SJSA1 (cell line): Measurements from ENCODE around the gene EIF3F. TPM values are rescaled to one million over a fixed set of nuclear protein-coding genes. Genes with fewer than 3 reads are reported as not detected.

ENCODE experiments used
- DNase-seq, 2 experiments: peaks; one replicate each; pipeline ENCODE4 v3.0.0-alpha.2; 2015 to 2020; ENCODE audit warnings: low spot score in 2 of 2, low read depth in 1 of 2
- H3K27ac ChIP-seq: fragments of 250-450 bp; sonication (Bioruptor Pico); 2 replicates; pipeline ENCODE4 v1.5.1; 2020; ENCODE audit warnings: mild to moderate bottlenecking, moderate library complexity
- H3K27me3 ChIP-seq: fragments of 250-450 bp; sonication (Bioruptor Pico); replicated peaks from 2 replicates; pipeline ENCODE4 v1.5.1; 2020; ENCODE audit warnings: mild to moderate bottlenecking, moderate library complexity
- H3K36me3 ChIP-seq: fragments of 250-450 bp; sonication (Bioruptor Pico); 2 replicates; pipeline ENCODE4 v1.5.1; 2020; ENCODE audit warnings: mild to moderate bottlenecking
- H3K4me1 ChIP-seq: fragments of 250-450 bp; sonication (Bioruptor Pico); replicated peaks from 2 replicates; pipeline ENCODE4 v1.6.1; 2021; ENCODE audit warnings: mild to moderate bottlenecking
- H3K4me3 ChIP-seq: fragments of 250-450 bp; sonication (Bioruptor Pico); 2 replicates; pipeline ENCODE4 v1.5.1; 2020; ENCODE audit warnings: mild to moderate bottlenecking
- H3K9me3 ChIP-seq: fragments of 250-450 bp; sonication (Bioruptor Pico); replicated peaks from 2 replicates; pipeline ENCODE4 v1.5.1; 2020; ENCODE audit warnings: mild to moderate bottlenecking
- total RNA-seq: library from RNA; depleted of rRNA; stranded (reverse); fragments of >200 nt; shearing (Covaris generic); gene quantifications from 2 replicates; pipeline ENCODE4 v1.2.3, GENCODE V29; 2014; rRNA removed

Gene EIF3F, protein sequence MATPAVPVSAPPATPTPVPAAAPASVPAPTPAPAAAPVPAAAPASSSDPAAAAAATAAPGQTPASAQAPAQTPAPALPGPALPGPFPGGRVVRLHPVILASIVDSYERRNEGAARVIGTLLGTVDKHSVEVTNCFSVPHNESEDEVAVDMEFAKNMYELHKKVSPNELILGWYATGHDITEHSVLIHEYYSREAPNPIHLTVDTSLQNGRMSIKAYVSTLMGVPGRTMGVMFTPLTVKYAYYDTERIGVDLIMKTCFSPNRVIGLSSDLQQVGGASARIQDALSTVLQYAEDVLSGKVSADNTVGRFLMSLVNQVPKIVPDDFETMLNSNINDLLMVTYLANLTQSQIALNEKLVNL
- total RNA-seq, result 131 and 201 TPM in 2 replicates

DNA sequence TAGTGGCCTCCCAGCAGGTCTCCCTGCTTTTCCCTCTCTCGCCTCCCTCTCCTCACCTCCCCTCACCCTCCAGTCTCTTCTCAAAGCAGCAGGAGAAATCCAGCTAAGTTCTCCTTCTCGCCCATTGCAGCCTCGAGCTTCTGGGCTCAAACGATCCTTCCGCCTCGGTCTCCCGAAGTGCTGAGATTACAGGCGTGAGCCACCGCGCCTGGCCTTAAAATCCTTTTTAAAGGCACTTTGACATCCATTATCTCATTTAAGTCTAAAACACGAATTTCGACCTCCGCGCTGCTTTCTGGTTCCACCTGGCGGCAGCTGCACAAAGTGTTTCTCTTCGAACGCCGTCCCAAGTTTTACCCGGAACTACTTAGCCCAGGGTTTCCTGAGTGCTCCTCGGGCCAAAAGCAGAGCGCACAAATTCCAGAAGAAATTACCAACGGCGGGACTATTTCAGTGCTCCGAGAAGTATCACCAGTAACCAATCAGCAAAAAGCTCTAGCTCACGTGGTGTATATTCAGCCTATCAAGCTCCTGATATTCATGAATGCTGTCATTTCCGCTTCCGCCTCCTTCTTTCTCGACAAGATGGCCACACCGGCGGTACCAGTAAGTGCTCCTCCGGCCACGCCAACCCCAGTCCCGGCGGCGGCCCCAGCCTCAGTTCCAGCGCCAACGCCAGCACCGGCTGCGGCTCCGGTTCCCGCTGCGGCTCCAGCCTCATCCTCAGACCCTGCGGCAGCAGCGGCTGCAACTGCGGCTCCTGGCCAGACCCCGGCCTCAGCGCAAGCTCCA is at the start of gene EIF3F:
Gene EIF3F, plus strand, starts transcription at position 570 of the 792 bp plus-strand sequence. Its CDS starts 16 bp downstream, at position 586.
- no peaks in the 10 kb centered on the region for H3K9me3 ChIP-seq
- no peaks in the 10 kb centered on the region for H3K27me3 ChIP-seq
- DNase-seq, result peak; percentile 86 to 90
- peaks cover 13% of the 10 kb centered on the region for H3K4me1 ChIP-seq
- H3K36me3 ChIP-seq, result peaks cover 26% of the 10 kb centered on the region
- peak within 1 kb of the TSS; percentile 70 for H3K4me3 ChIP-seq
- H3K27ac ChIP-seq, result peak within 1 kb of the TSS; percentile 78

DNA sequence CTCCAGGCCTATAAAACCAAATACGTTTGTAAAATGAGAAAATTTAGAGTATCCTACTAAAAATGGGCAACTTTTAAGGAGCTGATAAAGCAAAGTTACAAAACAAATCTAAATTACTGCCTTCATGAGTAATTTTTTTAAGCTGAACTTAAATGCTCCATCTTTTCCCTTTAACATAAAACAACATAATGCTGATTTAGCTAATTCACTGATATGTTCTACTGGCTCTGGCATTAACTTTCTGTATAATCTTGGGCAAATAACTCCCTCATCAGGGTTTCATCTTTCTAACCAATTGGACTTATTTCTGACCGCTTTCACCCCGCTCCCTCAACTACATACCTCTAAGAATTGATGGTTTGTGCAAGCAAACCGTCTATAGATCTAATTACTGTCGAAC is 46.0 kb upstream of the EIF3F start:
- no peak for DNase-seq
- H3K27me3 ChIP-seq, result no peaks in the 10 kb centered on the region
- no peaks in the 10 kb centered on the region for H3K4me1 ChIP-seq
- no peak overlapping the region for H3K27ac ChIP-seq
- no peaks in the 10 kb centered on the region for H3K36me3 ChIP-seq
- H3K4me3 ChIP-seq, result no peak overlapping the region
- no peaks in the 10 kb centered on the region for H3K9me3 ChIP-seq

DNA sequence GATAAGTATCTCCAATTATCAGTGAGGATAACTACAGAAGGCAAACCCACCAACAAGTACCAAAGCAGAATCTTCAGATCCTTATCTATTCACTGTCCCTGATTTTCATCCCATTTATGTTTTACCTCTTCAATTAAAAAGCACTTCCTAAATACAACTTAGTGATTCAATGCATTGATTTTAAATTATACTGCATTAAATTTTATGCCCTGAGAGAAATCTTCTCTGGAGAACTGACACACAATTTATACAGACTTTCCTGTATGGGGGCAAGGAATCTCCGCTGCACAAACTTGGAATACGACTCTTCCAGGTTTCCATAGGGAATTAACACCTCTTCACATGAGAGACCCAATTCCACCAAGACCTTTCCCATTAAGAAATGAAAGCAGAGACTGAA is 45.5 kb upstream of the EIF3F start, which contains the start of gene OR10A3:
Gene OR10A3, minus strand, starts transcription at position 101 of the 400 bp plus-strand sequence. CDS start 2,188 bp downstream, outside the sequence.
- H3K4me3 ChIP-seq, result no peak within 1 kb of the TSS
- H3K36me3 ChIP-seq, result no peaks in the 10 kb centered on the region
- H3K4me1 ChIP-seq, result no peaks in the 10 kb centered on the region
- H3K9me3 ChIP-seq, result no peaks in the 10 kb centered on the region
- H3K27ac ChIP-seq, result no peak within 1 kb of the TSS
- no peaks in the 10 kb centered on the region for H3K27me3 ChIP-seq
- DNase-seq, result no peak

DNA sequence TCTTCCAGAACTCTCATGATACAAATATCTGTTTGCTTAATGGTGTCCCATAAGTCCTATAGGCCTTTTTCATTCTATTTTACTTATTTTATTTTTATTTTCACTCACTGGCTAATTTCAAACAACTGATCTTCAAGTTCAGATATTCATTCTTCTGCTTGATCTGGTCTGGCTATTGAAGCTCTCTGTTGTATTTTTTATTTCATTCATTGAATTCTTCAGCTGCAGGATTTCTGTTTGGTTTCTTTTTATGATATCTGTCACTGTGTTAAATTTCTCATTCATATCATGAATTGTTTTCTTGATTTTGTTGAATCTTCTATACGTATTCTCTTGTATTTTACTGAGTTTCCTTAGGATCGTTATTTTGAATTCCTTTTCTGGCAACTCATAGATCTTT is 43.0 kb upstream of the EIF3F start:
- Histone ChIP-seq H3K36me3 (no peaks in the 10 kb centered on the region), H3K4me1 (no peaks in the 10 kb centered on the region), H3K4me3 (no peak overlapping the region), H3K9me3 (no peaks in the 10 kb centered on the region), H3K27me3 (no peaks in the 10 kb centered on the region), H3K27ac (no peak overlapping the region)
- no peak for DNase-seq

DNA sequence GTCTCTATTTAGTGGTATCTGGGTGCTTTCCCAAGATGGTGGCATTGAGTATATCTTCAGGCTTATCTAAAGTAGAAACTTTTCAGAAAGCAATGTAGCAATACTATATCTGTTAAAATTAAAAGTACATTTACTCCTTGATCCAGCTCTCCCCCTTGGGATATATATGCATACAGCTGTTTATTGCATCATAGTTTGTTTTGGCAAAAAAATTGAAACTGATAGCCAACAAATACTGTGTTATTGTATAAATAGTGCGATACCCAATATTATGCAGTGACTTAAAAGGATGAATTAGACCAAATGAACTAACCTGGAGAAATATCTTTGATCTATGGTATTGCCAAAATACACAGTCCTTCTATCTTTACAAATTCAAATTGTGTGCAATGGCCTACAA is 37.2 kb upstream of the EIF3F start:
- Histone ChIP-seq H3K27me3 (no peaks in the 10 kb centered on the region), H3K9me3 (no peaks in the 10 kb centered on the region), H3K27ac (no peak overlapping the region), H3K4me3 (no peak overlapping the region), H3K4me1 (no peaks in the 10 kb centered on the region), H3K36me3 (no peaks in the 10 kb centered on the region)
- DNase-seq, result no peak

DNA sequence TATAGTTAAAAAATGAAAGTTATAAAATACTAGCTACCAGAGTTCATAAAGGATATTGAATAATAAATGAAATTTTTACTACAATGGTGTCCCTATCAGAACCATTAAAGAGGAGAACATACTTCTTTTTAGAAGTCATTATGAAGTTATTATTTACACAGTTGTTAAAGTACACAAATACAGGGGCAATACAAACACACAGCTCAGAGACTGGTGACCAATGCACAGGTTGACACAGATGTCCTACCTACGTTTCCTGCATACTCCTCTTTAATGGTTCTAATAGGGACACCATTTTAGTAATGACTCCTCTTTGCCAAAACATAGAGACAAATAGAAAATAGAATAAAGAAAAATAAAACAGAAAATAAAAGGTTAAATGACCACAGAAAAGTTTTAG is 31.9 kb upstream of the EIF3F start:
- Histone ChIP-seq H3K4me3 (no peak overlapping the region), H3K36me3 (no peaks in the 10 kb centered on the region), H3K4me1 (no peaks in the 10 kb centered on the region), H3K27ac (no peak overlapping the region), H3K27me3 (no peaks in the 10 kb centered on the region), H3K9me3 (no peaks in the 10 kb centered on the region)
- no peak for DNase-seq

DNA sequence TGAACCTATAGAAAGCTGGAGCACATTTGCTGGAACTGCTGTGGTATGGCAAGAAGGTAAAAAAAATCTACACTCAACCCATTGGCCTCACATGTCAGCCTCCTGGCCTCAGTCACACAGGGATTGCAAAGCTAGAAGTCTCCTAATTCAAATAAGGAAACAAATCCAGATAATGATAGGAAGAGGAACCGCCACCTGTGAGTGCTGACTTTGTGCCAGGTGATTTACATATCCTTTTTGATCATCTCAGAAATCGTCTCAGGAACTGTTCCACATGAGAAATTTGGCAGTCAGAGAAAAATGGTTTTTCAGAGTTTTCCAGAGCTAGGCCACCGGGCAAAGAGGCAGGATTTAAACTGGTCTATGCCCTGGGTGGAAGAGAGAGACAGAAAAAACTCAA is 22.9 kb upstream of the EIF3F start:
- H3K4me1 ChIP-seq, result no peaks in the 10 kb centered on the region
- H3K27me3 ChIP-seq, result no peaks in the 10 kb centered on the region
- DNase-seq, result no peak
- no peaks in the 10 kb centered on the region for H3K9me3 ChIP-seq
- H3K4me3 ChIP-seq, result no peak overlapping the region
- no peaks in the 10 kb centered on the region for H3K36me3 ChIP-seq
- no peak overlapping the region for H3K27ac ChIP-seq

DNA sequence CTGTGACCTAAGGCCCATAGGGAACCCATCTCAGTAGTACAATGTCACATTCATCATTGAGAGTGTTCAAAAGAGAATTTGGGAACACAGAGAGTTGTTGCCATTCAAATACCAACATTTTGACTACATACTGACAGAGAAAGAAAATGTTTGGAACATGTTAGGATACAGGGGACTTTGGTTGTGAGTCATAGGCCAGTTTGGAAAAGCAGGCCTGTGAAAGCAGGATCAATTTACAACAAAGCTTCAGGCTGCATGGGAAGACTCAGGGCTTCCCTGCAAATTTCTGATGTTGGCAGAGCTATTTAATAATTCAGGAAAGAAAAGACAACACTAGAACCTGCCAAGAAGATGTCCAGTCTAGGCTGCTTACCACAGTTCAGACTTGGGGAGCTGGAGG is 22.3 kb upstream of the EIF3F start:
- no peaks in the 10 kb centered on the region for H3K4me1 ChIP-seq
- no peaks in the 10 kb centered on the region for H3K9me3 ChIP-seq
- no peaks in the 10 kb centered on the region for H3K27me3 ChIP-seq
- no peak overlapping the region for H3K4me3 ChIP-seq
- H3K27ac ChIP-seq, result no peak overlapping the region
- no peak for DNase-seq
- no peaks in the 10 kb centered on the region for H3K36me3 ChIP-seq

DNA sequence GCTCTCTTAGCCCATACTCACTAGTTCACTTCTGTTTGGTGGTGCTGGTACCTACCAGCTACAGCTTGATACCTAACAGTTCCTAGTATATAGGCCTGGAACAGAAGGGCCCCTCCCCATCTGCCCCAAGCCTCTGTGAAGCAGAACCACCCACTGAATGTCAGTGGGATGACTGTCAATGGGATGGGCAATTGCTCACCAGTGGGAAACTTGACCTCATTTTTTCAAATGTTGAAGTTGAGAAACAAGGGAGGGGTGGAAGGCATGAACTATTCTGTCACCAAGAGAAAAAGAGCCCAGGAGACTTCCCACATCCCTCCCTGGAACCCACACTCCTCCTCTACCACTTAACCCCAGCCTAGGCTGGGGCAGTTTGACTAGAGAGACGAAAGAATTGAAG is 21.8 kb upstream of the EIF3F start, which contains the start of gene NLRP10:
Gene NLRP10, minus strand, starts transcription at position 62 of the 400 bp plus-strand sequence. CDS start 1,952 bp downstream, outside the sequence.
- no peak within 1 kb of the TSS for H3K4me3 ChIP-seq
- DNase-seq, result no peak
- no peak within 1 kb of the TSS for H3K27ac ChIP-seq
- no peaks in the 10 kb centered on the region for H3K36me3 ChIP-seq
- no peaks in the 10 kb centered on the region for H3K9me3 ChIP-seq
- H3K4me1 ChIP-seq, result no peaks in the 10 kb centered on the region
- no peaks in the 10 kb centered on the region for H3K27me3 ChIP-seq

DNA sequence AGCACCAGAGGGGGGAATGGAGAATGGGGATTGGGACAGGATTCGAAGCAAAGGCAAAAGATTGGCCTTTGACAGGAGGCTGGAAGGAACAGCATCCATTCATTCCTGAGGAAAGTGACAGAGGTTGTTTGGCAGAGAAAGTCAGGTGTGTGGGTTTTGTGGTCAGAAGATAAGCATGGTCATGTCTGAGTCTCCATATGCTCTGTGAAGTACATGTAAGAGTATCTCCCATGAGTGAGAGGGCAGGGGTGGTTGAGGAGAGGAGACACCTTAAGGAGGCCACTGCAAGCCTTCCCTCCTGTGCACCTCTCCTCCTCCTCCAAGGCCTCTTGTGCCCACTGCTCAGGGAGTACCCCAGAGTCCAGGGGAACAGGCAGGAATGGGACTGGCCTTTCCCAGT is 20.0 kb upstream of the EIF3F start:
- no peak overlapping the region for H3K27ac ChIP-seq
- no peak overlapping the region for H3K4me3 ChIP-seq
- H3K36me3 ChIP-seq, result no peaks in the 10 kb centered on the region
- H3K27me3 ChIP-seq, result no peaks in the 10 kb centered on the region
- no peak for DNase-seq
- no peaks in the 10 kb centered on the region for H3K9me3 ChIP-seq
- H3K4me1 ChIP-seq, result no peaks in the 10 kb centered on the region

DNA sequence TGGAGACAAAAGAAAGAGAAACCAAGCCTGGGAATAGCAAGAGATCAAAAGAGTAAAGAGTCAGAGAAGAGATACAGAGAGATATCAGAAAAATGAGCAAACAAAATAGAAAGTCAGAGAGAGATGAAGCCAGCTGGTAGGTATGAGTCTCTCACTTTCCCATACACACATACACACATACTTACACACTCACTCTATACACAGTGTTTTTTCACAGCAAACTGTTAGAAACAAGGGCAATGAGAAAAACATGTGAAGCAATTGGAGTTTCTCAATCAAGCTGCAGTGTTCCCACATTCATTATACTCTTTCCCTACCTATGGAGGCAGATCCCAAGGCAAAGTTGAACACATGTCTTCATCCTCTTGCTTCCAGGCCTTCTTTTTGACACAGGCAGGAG is 19.3 kb upstream of the EIF3F start:
- Histone ChIP-seq H3K4me3 (no peak overlapping the region), H3K27me3 (no peaks in the 10 kb centered on the region), H3K27ac (no peak overlapping the region), H3K9me3 (no peaks in the 10 kb centered on the region), H3K4me1 (no peaks in the 10 kb centered on the region), H3K36me3 (no peaks in the 10 kb centered on the region)
- DNase-seq, result no peak

DNA sequence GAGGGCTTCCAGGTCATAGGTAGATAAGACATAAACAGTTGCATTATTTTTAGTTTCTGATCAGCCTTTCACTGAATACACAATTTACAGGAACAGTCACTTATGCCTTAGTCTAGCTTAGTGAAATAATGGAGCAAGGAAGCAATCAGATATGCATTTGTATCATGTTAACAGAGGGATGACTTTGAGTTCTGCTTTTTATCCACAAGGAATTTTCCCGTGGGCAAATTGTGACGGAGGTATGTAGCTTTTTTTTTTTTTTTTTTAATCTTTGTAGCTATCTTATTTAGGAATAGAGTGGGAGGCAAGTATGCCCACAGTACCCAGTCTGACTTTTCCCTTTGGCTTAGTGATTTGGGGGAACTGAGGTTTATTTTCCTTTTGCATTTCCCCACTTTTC is 18.5 kb upstream of the EIF3F start:
- Histone ChIP-seq H3K27ac (no peak overlapping the region), H3K4me3 (no peak overlapping the region), H3K27me3 (no peaks in the 10 kb centered on the region), H3K9me3 (no peaks in the 10 kb centered on the region), H3K36me3 (no peaks in the 10 kb centered on the region), H3K4me1 (no peaks in the 10 kb centered on the region)
- DNase-seq, result no peak

DNA sequence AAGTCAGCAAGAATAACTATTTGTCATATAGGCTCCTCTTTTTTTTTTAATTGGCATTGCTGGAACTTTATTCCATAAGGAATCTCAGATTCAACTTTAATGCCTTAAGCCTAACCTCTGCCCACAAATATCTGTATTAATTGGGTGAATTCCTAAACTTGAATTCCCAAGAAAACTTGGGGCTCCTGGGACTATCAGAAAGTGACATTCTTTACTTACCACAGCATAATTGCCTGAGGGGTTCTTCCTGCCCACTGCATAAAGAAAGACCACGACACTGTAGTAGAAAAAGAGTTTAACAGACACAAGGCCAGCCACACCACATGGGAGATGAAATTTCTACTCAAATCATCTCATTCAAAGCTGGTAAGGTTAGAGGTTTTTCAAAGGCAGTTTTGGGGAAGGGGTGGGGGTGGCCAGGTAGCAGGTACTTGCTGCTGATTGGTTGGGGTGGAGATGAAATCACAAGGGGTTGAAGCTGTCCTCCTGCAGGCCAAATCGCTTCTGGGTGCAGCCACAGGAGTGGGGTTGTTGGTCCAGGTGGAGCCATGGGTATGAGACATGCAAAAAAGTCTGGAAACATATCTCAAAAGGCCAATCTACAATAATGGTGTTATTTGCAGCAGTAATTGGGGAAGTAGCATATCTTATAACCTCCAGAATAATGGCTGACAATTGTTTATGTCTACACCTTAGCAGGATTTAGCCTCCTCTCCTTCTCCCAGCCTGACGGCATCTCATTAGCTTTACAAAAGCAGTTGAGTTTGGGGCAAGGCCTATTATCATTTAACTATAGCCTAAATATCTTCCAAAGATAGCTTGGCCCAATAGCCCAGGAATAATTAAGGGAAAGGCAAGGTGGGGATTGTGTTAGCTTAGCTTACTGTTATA is 17.1 kb upstream of the EIF3F start:
- no peak overlapping the region for H3K4me3 ChIP-seq
- H3K9me3 ChIP-seq, result no peaks in the 10 kb centered on the region
- no peak overlapping the region for H3K27ac ChIP-seq
- peaks cover 5% of the 10 kb centered on the region for H3K4me1 ChIP-seq
- no peaks in the 10 kb centered on the region for H3K36me3 ChIP-seq
- DNase-seq, result no peak
- no peaks in the 10 kb centered on the region for H3K27me3 ChIP-seq
